Dermis blood vessel endothelial cell (primary cell): Measurements from ENCODE around the gene TSFM. TPM values are rescaled to one million over a fixed set of nuclear protein-coding genes. Genes with fewer than 3 reads are reported as not detected.
A peak's percentile ranks its signal among the peaks of the same experiment; 100 is the strongest.

Experiments used
- DNase-seq: peaks from one replicate; pipeline ENCODE4 v3.0.0; 2010
- total RNA-seq: library from RNA; depleted of rRNA; stranded (reverse); fragments of >200 nt; gene quantifications from 2 replicates; pipeline ENCODE4 v1.2.3, GENCODE V29; 2014

TSFM gene
- 23.0 and 27.5 TPM in 2 replicates for total RNA-seq

DNA sequence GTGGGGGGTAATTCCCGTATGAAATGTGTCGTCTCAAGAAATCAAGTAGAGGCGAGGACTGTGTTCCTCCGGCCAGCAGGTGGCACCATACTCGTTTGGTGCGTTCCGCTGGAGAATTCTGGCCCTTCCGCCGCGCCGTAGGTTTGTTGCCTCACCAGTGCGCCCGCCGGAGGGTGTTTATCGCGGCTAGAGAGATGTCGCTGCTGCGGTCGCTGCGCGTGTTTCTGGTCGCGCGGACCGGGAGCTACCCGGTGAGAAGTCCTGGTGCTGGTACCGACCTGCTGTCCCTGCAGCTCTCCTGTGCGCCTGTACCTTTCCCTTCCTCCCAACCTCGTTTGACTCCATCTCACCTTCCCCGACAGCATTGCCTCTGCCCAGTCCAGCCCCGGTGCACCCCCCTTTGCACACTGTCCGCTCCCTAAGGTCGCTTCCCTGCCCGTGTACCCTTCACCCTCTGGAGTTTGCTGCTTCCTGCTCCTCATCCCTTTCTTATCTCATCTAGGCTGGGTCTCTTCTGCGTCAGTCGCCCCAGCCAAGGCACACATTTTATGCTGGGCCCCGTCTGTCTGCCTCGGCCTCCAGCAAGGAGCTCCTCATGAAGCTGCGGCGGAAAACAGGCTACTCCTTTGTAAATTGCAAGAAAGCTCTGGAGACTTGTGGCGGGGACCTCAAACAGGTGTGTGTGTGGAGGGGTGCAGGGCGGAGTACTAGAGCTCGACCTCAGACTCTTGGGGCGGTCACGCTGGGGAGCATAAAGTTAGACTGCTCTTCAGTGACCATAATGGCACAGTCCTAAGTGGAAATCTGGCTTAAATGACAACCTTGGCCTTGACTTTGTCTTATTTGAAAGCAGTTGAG, at the start of gene TSFM:
Gene TSFM, plus strand, starts transcription at position 180 of the 858 bp plus-strand sequence. Its CDS starts 15 bp downstream, at position 195.
- peak; percentile 98 for DNase-seq

DNA sequence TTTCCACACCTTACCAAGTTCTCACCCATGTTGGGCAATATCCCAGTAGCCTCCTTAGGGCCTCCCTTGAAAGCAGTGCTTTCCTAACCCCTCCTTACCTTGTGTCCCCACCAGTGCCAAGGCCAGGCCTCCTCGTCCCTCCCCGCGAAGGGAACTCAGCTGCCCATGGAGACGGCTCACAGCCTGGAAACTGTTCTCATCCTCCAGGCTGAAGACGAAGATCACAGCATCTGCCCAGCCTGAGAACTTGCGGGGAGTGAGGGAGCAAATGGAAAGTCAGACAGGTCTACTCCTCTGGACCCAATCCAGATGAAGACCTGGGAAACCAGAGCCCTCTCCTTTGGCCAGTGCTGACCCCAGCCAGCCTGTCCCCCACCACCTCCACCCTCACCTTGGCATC, 48.7 kb upstream of the TSFM start:
- no peak for DNase-seq

DNA sequence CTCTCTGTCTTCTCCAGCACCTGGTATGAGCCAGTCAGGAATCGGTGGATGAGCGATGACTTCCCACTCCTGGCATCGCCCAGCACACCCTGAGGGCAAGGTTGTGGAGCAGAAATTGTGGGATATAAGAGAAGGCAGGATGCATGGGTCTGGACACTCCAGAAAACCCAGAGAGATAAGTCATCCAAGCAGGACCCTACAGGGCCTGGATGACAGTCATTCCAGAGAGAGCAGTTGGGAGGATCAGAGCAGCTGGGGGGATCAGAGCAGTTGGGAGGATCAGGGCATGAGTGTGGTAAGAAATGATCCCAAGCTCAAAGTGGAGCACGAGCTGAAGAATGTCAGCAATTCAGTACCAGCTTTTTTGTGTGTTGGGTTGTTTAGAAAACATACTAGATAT, 48.0 kb upstream of the TSFM start:
- DNase-seq, result no peak

- no peak for DNase-seq
Observed at GRCh38 chr12:57735198-57735855, 47.3 kb upstream of the TSFM start.

DNA sequence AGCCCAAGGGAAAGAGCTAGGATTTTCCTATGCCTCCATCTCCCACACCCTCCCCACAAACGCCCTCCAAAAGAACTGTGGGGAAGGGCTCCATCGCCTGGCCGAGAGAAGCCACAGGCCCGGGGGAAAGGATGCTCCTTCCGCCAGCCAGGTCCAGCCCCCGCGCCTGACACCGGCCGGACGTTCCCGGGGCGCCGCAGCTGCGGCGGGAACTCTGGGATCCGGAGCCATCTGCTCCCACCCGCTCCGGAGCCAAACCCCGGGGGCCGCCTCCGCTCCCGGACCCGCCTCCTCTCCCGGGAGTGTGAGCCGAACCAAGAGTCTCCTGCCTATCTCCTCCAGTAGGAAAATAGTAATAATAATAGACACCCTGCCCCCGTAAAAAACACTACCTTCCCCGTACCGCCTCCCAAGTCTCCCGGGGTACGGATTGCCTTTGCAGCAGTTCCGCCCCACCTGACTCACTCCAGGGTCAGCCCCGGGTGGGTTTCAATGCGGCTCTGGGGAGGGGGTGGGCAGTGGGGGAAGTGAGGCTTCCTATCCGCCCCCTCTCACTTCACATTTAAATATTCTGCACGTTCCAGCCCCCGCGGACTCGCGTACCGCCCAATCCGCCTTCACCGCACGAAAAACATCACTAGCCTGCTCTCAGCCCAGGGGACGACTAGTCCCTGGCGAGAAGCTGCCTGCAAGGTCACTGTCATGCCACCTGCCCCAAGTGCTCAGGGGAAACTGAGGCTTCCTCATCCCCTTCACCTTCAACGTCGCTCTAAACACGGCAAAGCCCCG, 46.4 kb upstream of the TSFM start:
- DNase-seq, result no peak

DNA sequence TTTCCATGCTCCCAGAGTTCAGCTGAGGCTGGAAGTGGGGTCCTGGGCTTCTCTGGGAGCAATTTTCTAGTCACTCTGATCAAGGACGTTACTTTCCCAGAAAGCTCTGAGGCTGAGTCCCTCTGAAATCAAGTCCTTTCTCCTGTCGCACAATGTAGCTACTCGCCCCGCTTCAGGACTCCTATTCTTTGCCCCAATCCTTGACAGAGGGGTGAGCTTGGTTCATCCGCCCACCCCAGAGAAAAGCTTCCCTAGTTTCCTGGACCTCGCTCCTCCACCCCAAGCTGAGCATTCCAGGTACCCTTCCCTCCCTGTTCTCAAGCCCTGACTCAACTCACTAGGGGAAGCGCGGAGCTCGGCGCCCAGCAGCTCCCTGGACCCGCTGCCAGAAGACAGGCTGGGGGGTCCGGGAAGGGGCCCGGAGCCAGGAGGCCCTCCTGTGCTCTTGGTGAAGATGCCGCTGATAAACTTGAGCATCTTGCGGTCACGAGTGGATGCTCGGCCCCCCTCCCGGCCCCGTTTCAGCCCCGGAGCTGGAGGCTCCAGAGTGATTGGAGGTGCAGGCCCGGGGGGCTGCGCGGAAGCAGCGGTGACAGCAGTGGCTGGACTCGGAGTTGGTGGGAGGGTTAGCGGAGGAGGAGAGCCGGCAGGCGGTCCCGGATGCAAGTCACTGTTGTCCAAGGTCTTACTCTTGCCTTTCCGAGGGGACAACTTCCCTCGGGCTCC, 45.7 kb upstream of the TSFM start:
- no peak for DNase-seq

DNA sequence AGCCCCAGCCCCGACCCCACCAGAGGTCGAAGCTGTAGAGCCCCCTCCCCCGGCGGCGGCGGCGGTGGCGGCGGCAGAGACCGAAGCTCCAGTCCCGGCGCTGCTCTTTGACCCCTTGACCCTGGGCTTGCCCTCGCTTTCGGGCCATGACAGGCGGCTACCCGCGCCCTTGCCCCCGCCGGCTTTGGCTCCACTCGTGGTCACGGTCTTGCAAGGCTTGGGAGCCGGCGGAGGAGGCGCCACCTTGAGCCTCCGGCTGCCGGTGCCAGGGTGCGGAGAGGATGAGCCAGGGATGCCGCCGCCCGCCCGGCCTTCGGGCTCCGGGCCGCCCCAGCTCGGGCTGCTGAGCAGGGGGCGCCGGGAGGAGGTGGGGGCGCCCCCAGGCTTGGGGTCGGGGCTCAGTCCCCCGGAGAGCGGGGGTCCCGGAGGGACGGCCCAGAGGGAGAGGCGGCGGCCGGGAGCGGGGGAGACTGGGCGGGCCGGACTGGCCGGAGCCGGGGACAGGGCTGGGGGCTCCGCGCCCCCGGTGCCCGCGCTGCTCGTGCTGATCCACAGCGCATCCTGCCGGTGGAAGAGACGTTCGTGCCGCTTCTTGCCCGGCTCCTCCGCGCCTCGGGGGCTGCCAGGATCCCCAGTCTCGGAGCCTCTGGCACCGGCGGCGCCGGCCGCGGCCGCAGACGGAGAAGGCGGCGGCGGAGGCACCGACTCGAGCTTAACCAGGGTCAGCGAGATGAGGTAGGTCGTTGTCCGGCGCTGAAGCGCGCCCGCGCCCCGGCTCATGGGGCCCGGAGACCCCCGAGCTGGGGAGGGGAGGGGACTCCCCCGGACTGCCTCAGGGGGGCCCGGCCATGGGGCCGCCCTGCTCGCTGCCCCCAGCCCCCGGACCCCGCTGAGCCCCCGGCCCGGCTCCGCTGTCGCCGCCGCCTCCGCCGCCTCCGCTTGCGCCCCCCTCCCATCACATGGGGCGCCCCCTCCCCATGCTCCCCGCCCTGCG, 44.8 kb upstream of the TSFM start:
- DNase-seq, result peak; percentile 25

DNA sequence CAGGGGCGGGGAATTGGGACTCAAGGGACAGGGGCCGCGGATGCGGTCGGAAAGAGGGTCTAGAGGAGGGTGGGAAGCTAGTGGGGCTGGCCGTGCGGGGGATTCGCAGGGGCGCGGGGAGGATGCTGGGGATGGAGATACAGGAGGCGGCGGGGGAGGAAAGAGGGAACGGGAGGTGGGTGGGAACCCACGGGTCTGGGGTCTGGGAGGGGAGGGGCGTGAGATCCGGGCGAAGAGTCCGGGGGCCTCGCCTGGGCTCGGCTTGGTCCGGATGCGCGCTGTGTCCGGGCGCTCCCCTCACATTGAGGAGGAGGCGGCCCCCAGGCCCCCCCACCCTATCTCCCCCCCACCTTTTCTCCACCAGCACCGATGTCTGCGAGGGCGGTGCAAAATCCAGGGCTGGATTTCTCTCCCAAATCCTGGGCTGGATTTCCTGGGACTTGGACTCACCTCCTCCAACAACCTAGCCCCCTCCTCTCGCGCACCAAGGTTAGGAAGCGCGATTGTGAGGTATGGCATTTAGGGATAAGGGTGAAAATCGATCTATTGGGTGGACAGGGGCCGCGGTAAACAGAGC, 43.8 kb upstream of the TSFM start, which contains the start of gene AGAP2:
Gene AGAP2, minus strand, starts transcription at position 82 of the 577 bp plus-strand sequence. CDS start 496 bp downstream, outside the sequence.
- no peak for DNase-seq

DNA sequence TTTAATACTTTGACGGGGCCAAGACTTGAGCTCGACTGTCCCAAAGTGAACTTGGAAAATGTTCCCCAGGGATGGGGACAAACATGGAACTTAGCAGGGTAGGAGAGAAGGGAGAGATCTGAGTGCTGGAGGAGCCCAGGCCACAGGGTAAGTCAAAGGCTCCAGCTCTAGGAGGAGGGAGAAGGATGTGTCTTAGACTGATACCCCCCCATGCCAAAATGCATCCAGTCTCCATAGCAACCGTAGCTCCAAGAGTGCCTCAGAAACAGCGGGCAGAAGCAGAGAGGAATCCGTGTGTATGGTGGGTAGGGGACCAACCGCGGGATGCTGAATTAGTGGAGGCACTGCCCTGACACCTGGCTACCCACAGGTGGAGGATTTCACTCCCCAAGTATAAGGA, 43.2 kb upstream of the TSFM start:
- DNase-seq, result no peak

DNA sequence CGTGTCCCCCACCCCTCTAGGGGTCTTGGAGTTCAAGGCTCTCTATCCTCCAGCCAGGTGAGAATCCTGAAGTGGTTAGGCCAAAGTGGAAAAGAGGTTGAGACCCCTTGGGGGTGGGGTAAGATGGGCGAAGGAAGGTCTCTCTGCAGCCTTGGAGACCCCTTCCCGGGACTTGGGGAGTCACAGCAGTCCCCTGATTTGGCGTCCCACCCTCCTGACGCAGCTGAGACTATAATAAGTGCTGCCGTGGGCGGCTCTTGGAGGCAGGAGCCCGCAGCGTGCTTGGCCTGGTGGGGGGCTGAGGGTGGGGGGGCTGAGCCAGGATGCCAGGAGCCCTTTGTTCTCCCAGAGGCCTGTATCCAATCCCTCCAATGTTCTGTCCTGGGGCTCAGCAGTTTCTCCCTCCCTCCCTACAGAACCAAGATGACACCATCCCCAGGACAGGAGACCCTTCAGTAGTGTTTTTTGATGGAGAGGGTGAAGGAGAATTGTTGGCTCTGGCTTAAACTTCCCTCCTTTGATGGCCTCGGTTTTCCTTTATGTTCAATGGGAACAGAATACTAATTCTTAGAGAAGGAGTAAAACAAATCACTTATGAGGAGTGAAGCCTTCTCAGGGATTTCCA, 42.6 kb upstream of the TSFM start:
- DNase-seq, result no peak

DNA sequence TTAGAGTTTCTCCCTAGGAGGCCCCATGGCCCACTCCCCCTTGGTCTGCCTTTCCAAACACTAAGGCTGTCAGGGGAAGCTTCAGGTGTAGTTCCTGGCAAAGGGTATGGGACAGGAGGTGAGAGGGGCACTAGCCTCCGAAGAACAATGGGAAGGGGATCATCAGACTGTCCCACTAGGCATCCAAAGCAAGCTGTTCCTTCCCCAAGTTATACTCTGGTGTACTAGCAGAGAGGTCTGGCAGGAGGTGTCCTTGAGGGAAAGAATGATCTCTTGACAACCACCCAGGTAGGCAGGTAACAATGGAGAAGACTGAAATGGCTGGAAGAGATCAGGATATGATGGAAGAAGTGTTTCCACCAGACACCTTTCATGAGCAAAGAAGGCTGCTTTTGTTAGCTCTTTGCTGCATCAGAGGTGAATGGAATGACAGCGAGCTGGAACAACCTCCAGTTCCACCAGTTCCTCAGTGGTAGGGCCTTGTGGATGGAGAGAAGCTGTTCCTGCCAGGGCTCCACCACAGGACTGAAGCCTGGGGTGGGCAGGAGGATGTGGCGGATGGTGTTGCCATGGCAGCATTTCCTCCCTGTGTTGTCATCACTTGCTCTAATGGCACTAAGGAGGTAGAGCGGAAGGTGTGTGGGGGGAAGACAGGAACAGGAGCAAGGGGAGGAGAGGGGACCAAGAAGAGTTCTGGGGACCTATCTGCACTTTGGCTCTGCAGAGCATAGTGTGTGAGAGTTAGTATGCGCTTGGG, 41.8 kb upstream of the TSFM start:
- peak; percentile 49 for DNase-seq

DNA sequence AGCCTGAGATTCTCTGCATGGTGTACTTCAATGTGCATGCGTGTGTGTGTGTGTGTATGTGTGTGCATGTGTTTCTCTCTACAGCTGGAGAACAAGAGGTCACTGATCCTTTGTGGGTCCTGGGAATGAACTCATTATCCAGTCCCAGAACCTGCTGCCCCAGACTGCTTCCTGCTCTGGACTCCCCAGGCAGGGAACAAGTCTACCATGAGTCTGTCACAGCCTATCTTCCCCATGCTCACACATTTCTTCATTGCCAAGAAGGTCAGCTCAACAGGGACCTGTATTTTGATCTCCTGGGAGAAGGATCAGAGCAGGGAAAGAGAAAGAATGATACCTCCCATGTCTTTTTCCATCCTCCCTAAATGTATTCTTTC, 41.2 kb upstream of the TSFM start:
- DNase-seq, result no peak

GRCh38 chr12:57741844-57742738, 40.5 kb upstream of the TSFM start:
- DNase-seq, result no peak

- no peak for DNase-seq
Observed at GRCh38 chr12:57743769-57744168, 38.8 kb upstream of the TSFM start.

DNA sequence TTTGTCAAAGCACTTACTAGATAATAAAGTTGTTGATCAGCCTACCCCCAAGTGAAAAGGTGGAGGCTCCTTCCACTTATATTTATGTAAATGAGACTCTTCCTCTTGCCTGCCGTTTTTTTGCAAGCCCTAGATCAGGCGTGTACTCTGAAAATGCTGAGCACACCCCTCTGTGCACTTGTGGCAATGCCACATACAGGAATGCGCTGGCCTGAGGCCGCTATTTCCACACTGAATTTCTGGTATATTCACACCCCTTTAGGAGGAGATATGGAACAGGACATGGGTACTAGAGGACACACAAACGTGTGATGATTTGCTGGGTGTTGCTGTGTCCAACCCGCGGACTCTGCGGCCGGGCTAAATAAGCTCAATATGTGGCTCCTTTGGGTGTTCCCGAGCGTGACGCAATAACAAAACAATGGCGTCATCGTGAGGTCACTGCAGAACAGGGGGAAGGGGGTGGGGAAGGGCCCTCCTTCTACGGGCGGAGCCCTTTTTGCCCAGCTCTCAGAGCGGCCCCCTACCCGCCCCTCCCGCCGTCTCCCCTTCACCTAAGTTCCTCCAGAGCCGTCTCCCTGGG, 38.3 kb upstream of the TSFM start:
- DNase-seq, result no peak

DNA sequence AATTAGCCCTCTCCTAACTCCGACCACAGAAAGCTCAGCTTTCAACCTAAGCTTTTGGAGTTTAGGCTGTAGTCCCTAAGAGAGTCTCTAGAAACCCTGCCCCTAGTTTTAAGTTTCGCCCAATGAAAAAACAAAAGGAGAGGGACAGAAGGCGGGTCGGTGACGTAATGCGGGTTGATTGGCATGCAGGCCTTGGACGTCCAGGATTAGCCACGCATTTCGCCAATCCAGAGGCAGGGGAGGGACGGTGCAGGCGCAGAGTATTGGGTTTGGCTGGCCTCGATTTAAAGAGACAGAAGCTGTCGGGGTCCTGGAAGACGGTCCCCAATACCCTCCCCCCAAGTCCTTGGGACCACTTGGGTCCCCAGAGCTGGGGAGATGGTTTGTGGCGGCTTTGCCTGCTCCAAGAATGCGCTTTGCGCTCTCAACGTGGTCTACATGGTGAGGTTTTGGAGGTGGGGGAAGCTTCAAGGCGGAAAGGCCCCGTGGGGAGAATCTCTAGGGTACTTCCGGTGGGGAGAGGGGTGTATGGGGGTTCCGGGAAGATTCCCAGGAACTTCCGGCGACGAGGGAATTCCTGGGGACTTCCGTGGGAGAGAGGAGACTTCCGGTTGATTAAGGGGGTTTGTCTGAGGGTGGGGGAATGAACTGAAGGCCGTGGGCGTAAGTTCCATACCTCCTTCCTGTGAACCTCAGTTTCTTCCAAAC, 37.7 kb upstream of the TSFM start, which contains the start of gene TSPAN31:
Gene TSPAN31, plus strand, starts transcription at position 263 of the 708 bp plus-strand sequence. Its CDS starts 116 bp downstream, at position 379.
- peak; percentile 99 for DNase-seq

DNA sequence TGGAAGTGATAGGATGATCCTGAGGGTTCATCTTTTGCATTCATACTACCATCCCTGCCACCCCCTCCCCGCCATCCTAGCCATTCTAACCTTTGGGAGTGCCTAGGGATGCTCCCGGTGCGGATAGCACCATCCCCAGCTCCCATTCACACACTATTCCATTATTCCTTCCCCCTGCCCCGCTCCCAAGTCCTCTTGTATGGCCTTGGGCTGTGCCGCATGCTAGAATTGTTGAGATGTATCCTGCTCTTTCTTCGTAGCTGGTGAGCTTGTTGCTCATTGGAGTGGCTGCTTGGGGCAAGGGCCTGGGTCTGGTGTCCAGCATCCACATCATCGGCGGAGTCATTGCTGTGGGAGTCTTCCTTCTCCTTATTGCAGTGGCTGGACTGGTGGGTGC, 37.1 kb upstream of the TSFM start:
- DNase-seq, result no peak
